ENCODE results near the gene PHF21B. TPM values are rescaled to one million over a fixed set of nuclear protein-coding genes. Genes with fewer than 3 reads are reported as not detected.

Gene PHF21B
- total RNA-seq, 4 donors from 2014 or later: under 0.01 to 11.9 (median 2.9) TPM

- no peaks in the 10 kb centered on the region for H3K27me3 ChIP-seq
- H3K36me3 ChIP-seq: no peaks in the 10 kb centered on the region
- no peaks in the 10 kb centered on the region for H3K4me1 ChIP-seq
- H3K27ac ChIP-seq: no peak overlapping the region
- H3K4me3 ChIP-seq: no peak overlapping the region
- no peaks in the 10 kb centered on the region for H3K9me3 ChIP-seq
- intact Hi-C loops (cut with DNase I; ENCODE audit: low total_unique reads): no loop called here
- DNase-seq: no peak
- TF ChIP-seq, protein P1, sequence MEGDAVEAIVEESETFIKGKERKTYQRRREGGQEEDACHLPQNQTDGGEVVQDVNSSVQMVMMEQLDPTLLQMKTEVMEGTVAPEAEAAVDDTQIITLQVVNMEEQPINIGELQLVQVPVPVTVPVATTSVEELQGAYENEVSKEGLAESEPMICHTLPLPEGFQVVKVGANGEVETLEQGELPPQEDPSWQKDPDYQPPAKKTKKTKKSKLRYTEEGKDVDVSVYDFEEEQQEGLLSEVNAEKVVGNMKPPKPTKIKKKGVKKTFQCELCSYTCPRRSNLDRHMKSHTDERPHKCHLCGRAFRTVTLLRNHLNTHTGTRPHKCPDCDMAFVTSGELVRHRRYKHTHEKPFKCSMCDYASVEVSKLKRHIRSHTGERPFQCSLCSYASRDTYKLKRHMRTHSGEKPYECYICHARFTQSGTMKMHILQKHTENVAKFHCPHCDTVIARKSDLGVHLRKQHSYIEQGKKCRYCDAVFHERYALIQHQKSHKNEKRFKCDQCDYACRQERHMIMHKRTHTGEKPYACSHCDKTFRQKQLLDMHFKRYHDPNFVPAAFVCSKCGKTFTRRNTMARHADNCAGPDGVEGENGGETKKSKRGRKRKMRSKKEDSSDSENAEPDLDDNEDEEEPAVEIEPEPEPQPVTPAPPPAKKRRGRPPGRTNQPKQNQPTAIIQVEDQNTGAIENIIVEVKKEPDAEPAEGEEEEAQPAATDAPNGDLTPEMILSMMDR (IDR thresholded peaks at IDR 0.05): no peak
- TF ChIP-seq POLR2A (IDR thresholded peaks at IDR 0.05): no peak
Observed at GRCh38 chr22:44883011-44883421, 126.8 kb downstream of the PHF21B start.

DNA sequence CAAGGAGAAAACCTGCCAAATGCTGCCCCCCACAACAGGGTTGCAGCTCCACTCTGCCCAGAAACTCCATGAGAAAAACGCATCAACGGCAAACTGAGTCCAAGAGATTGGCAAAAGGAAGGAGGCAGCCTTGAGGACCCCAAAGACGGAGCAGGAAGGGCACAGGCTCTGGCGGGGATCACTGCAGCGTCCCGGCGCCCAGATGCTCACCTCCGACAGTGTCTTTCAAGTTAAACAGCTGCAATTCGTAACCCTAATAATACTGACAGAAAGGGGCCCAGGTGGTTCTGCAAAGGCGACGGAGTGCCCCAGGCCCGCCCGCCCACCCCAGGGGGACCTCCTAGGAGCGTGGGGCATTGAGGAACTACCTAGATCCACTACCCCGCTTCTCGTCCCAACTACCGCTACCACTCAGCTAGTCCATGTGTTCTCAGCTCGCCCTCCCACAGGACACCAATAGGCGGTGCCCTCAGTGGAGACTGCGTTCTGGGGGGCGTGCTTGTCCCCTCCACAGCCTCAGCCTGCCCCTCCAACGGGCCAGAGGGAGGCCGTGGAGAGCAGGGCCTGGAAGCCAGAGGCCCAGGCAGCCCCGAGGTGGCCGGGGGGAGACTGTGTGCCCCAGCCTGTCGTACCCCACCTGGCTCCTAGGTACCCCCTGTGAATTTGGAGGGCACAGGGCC, 127.4 kb downstream of the PHF21B start:
- H3K27me3 ChIP-seq: no peaks in the 10 kb centered on the region
- no peaks in the 10 kb centered on the region for H3K9me3 ChIP-seq
- H3K4me3 ChIP-seq: no peak overlapping the region
- H3K36me3 ChIP-seq: no peaks in the 10 kb centered on the region
- DNase-seq: no peak
- no peaks in the 10 kb centered on the region for H3K4me1 ChIP-seq
- intact Hi-C loops (cut with DNase I; ENCODE audit: low total_unique reads): no loop called here
- TF ChIP-seq, protein P1 (IDR thresholded peaks at IDR 0.05): no peak
- TF ChIP-seq POLR2A (IDR thresholded peaks at IDR 0.05): no peak
- H3K27ac ChIP-seq: no peak overlapping the region

DNA sequence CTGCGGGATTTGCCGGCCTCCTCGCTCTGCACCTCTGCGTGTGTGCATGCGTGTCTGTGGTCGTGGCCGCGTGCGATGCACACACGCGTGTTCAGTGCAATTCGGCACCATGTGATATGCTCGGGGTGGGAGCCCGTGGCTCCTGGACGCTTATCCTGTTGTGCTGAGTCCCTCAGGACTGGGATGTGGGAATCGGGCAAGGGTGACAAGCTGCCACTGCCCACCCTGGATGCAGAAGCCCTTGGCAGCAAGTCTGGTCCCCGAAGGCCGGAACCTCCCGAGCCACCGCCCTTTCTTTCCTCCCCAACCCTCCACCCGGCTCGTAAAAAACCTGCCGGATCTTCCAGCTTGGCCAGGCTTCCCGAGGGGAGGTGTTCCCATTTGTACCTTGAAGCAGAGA, 128.2 kb downstream of the PHF21B start:
- no peak overlapping the region for H3K4me3 ChIP-seq
- H3K36me3 ChIP-seq: no peaks in the 10 kb centered on the region
- DNase-seq: no peak
- no peaks in the 10 kb centered on the region for H3K9me3 ChIP-seq
- intact Hi-C loops (cut with DNase I; ENCODE audit: low total_unique reads): no loop called here
- no peak overlapping the region for H3K27ac ChIP-seq
- no peaks in the 10 kb centered on the region for H3K4me1 ChIP-seq
- H3K27me3 ChIP-seq: no peaks in the 10 kb centered on the region
- TF ChIP-seq POLR2A (IDR thresholded peaks at IDR 0.05): no peak
- TF ChIP-seq, protein P1 (IDR thresholded peaks at IDR 0.05): no peak

- H3K27me3 ChIP-seq: no peaks in the 10 kb centered on the region
- TF ChIP-seq, protein P1 (IDR thresholded peaks at IDR 0.05): no peak
- no peak for DNase-seq
- H3K27ac ChIP-seq: no peak overlapping the region
- no peaks in the 10 kb centered on the region for H3K36me3 ChIP-seq
- intact Hi-C loops (cut with DNase I; ENCODE audit: low total_unique reads): no loop called here
- H3K4me1 ChIP-seq: no peaks in the 10 kb centered on the region
- H3K9me3 ChIP-seq: no peaks in the 10 kb centered on the region
- no peak overlapping the region for H3K4me3 ChIP-seq
Observed at GRCh38 chr22:44880610-44881290, 129.1 kb downstream of the PHF21B start.

DNA sequence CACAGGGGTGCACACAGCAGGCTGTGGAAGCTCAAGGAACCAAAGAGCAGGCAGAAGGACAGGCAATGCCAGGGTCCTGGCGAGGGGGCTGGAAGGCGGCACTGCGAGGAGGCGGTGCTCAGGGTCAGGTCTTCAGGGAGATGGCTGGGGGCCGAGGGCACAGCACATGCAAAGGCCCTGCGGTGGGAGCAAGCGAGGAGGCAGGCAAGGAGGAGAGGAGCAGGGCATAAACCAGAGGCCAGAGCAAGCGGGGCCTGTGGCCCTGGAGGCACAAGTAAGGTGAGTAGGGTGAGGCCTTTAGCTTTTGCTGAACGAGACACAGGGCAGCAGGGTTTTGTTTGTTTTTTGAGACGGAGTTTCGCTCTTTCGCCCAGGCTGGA, 130.5 kb downstream of the PHF21B start:
- no peak overlapping the region for H3K4me3 ChIP-seq
- TF ChIP-seq POLR2A (IDR thresholded peaks at IDR 0.05): no peak
- TF ChIP-seq, protein P1 (IDR thresholded peaks at IDR 0.05): no peak
- H3K36me3 ChIP-seq: no peaks in the 10 kb centered on the region
- intact Hi-C loops (cut with DNase I; ENCODE audit: low total_unique reads): no loop called here
- DNase-seq: no peak
- no peaks in the 10 kb centered on the region for H3K27me3 ChIP-seq
- H3K27ac ChIP-seq: no peak overlapping the region
- H3K4me1 ChIP-seq: no peaks in the 10 kb centered on the region
- no peaks in the 10 kb centered on the region for H3K9me3 ChIP-seq

Data from uterus (tissue), 4 donors.